G401.6 (cell line): ENCODE data around the gene TAF3.

ENCODE experiments used
- FAIRE-seq: peaks from 2 replicates; lab custom pipeline; 2012; peaks lifted over from hg19 to GRCh38; lab: Jason Lieb, UNC

The TAF3 gene

DNA sequence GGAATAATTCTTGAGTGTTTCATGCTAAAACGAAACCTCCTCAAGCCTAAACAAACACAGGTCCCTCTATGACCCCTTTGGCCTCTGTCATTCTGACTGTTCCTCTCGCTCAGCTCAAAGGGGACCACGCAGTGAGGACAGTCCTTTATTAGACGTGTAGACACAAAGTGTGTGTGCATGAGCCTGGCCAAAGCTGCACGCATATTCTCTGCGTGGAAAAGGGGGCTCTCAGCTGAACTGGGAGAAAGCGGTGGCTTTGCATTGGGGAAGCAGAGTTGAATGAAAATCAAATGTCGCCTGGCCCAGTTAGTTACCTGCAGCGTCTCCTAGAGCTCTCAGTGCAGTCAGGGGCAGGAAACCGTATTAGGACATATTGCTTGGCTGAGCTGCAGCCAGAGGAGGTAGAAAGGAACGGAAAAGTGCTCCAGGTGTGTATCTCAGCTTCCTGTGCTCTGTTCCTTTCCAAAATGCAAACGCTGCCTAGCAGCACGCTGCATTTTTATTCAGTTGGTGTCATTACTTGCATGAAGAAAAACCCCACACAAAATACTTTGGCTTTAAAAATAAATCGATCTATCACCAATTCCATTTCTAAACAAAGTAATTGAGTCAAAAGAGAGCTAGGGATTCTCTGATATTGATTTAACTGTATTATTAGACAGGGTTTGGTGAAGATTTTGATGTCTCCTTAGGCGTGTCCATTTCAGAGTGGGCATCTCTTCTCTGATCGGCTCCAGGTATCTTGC lies 241.1 kb downstream of the TAF3 start:
- no peak for FAIRE-seq

DNA sequence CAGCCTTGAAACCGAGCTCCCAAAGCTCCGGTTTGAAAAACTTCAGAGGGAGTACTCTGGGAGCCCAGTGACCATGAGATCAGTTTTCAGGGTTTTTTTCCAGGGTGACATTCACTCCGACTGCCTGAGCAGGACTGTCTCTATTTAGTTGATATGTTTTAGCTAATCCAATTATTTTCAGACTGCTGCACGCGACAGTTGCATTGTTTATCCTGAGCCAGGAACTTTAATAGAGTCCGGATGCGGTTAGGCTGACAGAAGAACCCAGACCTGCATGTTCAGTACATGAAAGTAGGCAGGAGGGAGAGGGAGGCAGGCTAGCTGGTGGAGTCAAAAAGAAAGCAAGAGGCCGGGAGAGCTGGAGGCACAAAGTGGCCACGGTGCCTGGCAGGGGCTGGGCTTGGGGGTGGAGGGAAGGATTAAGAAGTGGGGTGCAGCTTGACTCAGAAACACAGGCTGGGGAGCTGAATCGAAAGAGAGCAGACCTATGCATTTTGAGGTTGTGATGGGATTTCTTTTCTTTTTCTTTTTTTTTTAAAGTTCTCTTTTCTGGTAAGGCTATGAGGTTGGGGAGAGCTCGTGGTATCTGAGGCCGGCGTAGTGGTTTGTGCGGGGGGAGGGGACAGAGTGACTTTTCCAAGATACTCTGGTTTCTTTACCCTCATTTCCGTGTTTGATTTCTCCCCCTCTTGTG lies 241.9 kb downstream of the TAF3 start:
- FAIRE-seq = no peak

DNA sequence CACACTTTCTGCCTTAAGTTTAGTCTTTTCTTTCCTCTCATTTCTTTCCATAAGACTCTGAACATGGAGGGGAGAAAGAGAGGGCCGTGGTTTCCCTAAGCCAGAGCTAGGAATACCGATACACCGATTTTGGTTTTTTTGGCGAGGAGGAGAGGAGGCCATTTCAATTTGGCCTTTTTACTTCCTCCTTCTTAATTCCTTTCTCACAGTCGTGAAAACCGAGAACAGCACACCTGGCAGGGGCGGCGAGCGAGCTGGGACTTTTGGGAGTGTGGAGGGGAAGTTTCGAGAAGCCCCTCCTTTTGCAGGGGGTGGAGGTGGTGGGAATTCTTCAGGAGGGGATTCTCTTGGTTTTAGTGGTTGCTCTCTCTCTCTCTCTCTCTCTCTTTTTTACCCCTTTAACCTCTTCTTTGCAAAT lies 242.4 kb downstream of the TAF3 start:
- no peak for FAIRE-seq

DNA sequence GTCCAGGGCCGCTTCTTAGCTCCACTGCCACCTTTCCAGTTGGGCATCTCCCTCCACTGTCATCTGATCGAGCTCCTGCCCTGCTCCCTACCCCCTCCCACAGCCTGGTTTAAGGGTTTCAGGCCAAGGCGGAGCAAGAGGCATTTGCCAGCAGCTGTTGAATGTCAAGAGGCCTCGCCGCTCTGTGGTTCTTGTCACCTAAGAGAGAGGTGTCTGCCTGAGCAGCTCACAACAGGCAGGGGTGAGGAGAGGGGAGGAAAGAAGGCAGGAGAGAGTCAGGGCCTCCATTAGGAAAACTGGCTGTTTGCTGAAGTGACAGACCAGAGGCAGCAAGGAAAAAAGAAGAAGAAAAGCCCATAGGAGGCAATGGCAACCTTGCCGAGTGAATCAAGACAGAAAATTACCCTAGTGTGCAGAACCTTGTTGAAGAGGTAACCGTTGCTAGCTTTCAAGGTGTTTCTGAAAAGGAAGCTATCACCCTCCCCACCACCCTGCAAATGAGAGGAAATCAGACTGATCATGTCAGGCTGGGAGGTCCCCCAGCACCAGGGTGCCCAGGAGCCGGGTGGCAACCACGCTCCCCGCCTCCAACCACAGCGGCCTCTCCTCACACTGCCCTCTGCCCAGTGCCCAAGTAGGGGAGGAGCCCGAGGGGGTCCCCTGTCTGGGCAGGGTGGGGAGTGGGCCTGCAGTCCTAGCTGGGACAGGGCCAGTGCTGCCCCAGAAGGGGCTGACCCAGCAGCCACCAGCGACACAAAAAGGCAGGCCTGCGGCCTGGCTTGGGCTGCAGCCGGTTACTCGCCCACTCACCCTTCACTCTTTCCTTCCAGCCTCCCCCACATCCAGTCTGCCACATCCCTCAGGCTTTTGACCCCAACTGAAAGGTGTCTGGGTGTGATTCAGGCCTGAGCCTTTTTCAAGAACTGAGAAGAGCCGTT lies 243.2 kb downstream of the TAF3 start:
- FAIRE-seq = no peak

DNA sequence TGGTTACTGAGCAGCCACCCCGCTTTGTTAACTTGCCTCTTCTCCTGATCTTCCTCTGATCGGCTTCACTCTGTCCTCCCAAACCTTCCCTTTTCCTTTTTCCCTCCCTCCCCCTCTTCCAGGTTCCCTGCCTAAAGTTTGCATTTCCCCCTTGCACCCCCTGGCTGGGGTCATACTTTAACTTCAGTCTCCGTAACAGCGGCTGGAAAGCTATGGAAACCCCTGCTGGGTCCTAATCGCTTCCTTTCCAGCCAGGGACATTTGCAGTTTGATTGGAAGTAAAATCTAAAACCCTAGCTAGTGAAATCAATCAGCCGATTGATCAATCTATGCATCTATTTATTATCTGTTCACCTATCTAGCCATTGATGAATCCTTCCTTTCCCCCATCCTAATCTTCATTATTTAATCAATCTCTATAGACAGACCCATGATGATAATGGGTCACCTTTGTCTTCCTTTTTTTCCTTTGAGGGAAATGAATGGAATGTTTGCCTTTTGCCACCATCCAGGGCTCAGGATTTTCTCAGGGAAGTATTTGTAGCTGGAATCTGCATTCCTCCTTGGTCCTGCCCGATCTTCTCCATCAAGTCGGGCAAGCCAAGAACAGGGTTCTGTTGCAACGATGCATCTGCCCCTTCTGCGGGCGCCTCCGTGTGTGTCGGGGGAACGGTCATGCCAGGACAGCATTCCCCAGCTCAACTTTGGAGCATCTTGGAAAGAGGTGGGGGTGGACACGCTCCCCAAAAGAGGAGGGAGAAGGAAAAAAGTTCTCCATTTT lies 245.0 kb downstream of the TAF3 start:
- FAIRE-seq = no peak

DNA sequence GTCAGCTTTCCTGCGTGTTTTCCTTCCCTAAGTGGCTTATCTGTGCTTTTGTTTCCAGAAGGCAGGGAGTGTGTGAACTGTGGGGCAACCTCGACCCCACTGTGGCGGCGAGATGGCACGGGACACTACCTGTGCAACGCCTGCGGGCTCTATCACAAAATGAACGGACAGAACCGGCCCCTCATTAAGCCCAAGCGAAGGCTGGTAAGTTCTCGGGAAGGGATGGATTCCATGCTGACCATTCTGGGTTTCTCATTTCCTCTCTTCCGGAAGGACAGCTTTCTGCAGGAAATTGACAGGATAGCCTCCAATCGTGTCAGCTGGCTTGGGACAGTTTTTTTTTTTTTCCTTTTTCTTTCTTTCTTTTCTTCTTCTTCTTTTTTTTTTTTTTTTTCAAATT lies 245.6 kb downstream of the TAF3 start:
- FAIRE-seq = no peak

DNA sequence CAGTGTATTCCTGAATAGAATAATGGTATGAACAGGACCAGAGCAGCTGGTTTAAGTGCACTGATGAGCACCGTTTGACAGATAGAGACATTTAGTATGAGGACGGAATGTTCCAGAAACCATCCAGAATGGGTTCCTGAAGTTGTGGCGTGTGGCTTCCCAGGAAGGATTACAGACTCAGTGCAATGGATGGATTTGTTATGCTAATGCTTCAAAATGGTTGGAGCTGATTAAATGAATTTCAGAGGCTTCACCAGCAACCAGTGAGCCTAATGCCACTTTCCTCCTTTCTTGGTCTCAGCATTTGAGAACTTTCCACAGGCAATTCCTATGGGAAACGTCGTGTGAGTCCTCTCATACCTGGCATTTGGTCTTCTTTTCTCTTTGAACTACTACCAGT lies 246.1 kb downstream of the TAF3 start:
- no peak for FAIRE-seq

DNA sequence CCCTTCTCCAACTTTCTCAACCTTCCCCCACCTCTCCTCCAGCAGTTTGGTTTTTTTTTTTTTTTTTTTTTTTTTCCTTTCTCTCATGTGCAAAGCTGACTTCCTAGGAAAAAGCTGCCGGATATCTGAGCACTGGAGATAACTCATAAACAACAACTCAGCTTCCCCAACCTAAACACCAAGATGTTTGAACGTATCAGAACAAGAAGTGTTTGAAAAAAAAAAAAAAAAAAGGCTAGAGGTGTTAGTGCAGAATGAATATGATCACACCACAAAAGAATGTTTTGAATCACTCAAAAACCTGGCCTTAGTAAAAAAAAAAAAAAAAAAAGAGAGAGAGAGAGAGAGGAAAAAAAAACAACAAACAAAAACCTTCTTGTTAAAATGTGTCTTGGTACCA lies 247.3 kb downstream of the TAF3 start:
- no peak for FAIRE-seq

DNA sequence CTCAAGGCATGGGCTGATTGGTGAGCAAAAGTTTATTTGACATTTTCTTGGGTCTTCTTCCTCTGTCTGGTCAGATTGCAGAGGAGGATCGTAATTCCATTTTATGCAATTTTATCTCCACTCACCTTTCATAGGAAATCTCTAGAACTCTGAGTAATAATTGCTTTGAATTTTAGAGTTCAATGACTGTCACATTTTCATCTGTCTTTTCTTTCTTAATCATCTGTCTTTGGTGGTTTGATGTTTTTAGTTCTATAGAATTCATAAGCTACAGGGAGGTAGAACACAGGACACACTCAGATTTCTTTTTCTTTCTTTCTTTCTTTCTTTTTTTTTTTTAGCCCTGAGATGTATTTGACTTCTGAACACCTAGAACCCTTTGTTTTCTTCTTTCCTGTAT lies 247.8 kb downstream of the TAF3 start:
- no peak for FAIRE-seq
